ENCODE data around the gene BPIFB1. TPM values are rescaled to one million over a fixed set of nuclear protein-coding genes. Genes with fewer than 3 reads are reported as not detected.

The BPIFB1 gene
- total and polyA plus RNA-seq, 2 of the 8 experiments (the other 6 are each of a cell fraction or from before 2014, with no cell fraction given): not detected

GRCh38 chr20:33328157-33329137 is 45.4 kb downstream of the BPIFB1 start:
- POLR2A ChIA-PET (ENCODE audit: partially characterized antibody): interaction anchor here (0.8 kb wide), 1 partner anchor 15 kb away, joined by 4 read pairs; no protein-coding TSS in a partner anchor
- DNase-seq (ENCODE audit: low read depth in 1 of 2, low spot score in 2 of 2): no peak
- Histone ChIP-seq H2BK12ac (ENCODE audit: low read depth, low read length) (no peak overlapping the region), H3K27ac (ENCODE audit: low read depth, low read length) (no peak overlapping the region), H3K4me2 (ENCODE audit: insufficient read depth in 1 of 2, low read depth in 2 of 2, low read length in 2 of 2) (no peak overlapping the region), H4K91ac (replicated peaks; ENCODE audit: insufficient read length, low read length) (no peak overlapping the region), H3K56ac (replicated peaks; ENCODE audit: insufficient read length, low read depth, low read length) (no peak overlapping the region), H4K8ac (ENCODE audit: extremely low read depth, insufficient read depth, low read length) (no peak overlapping the region), H3K79me2 (ENCODE audit: control insufficient read depth in 1 of 2, insufficient read depth in 2 of 2, low read length in 2 of 2) (no peaks in the 10 kb centered on the region), H3K9ac (replicated peaks in 1 of 4; ENCODE audit: extremely low read depth in 1 of 4, low read depth in 3 of 4, low read length in 3 of 4) (no peak overlapping the region), H3K4ac (replicated peaks; ENCODE audit: insufficient read length, low read depth, low read length) (no peak overlapping the region), H3K4me3 (ENCODE audit: extremely low read depth in 1 of 4, insufficient read depth in 2 of 4, low read depth in 3 of 4, low read length in 4 of 4) (no peak overlapping the region), H3K18ac (ENCODE audit: extremely low read depth, low read length) (no peak overlapping the region), H3K23ac (ENCODE audit: insufficient read length) (no peak overlapping the region), H3K79me1 (ENCODE audit: low read depth, low read length) (no peaks in the 10 kb centered on the region), H3K14ac (ENCODE audit: insufficient read length) (no peak overlapping the region), H3K23me2 (ENCODE audit: low read depth, low read length) (no peaks in the 10 kb centered on the region), H4K20me1 (replicated peaks in 1 of 2; ENCODE audit: control insufficient read depth in 1 of 2, insufficient read depth in 2 of 2, low read length in 2 of 2) (no peaks in the 10 kb centered on the region), H2AK5ac (ENCODE audit: low read depth, low read length) (no peak overlapping the region), H3K36me3 (ENCODE audit: control insufficient read depth in 2 of 4, insufficient read depth in 4 of 4, low read length in 3 of 4) (no peaks in the 10 kb centered on the region), H3K4me1 (replicated peaks in 1 of 4; ENCODE audit: control insufficient read depth in 3 of 4, insufficient read depth in 4 of 4, low read length in 3 of 4) (no peaks in the 10 kb centered on the region; a peak in 1 of 7 replicates), H2BK15ac (ENCODE audit: low read length) (0 out of 2 replicates have a peak overlapping the region, but pooled peaks have one; percentile 72), H2BK5ac (ENCODE audit: low read depth, low read length) (no peak overlapping the region), H2AFZ (ENCODE audit: low read length) (peak overlapping the region; percentile 59; the same call in 1 of the 2 replicates), H2BK120ac (replicated peaks; ENCODE audit: low read depth, low read length) (no peak overlapping the region), H2BK20ac (ENCODE audit: low read length) (no peak overlapping the region), H4K5ac (ENCODE audit: insufficient read length, low read depth, low read length) (no peak overlapping the region), H3K9me3 (ENCODE audit: insufficient read depth in 2 of 2, low read depth in 1 of 2, low read length in 1 of 2) (no peaks in the 10 kb centered on the region), H3K27me3 (replicated peaks in 1 of 4; ENCODE audit: control insufficient read depth in 3 of 4, extremely low read depth in 1 of 4, insufficient read depth in 3 of 4, low read length in 3 of 4) (no peaks in the 10 kb centered on the region)
- no peak for FAIRE-seq
- 88% methylated on average over 23 of the region's 23 CpGs; no CpG with 5 or more reads in 1 of the 2 experiments for WGBS, 2 experiments (ENCODE audit: extremely low coverage in 1 of 2, insufficient coverage in 1 of 2, insufficient read length in 1 of 2, insufficient replicate concordance in 2 of 2, low coverage in 1 of 2, low lambda C conversion rate in 2 of 2, missing lambda C conversion rate in 1 of 2)
- peak; percentile 39; the same call in 1 of the 2 replicates for TF ChIP-seq KDM1A (IDR thresholded peaks at IDR 0.05; ENCODE audit: borderline replicate concordance, low read length)
- no peak for TF ChIP-seq RXRA (IDR thresholded peaks at IDR 0.05; ENCODE audit: insufficient read depth, low read depth, low read length)
- TF ChIP-seq EGR1 (IDR thresholded peaks at IDR 0.05; ENCODE audit: borderline replicate concordance, low read depth, low read length): no peak
- TF ChIP-seq RFX5 (IDR thresholded peaks at IDR 0.05; ENCODE audit: borderline replicate concordance, low read depth, low read length): no peak
- CTCF ChIA-PET (ENCODE audit: partially characterized antibody): interaction anchor here (0.6 to 1.7 kb wide), 4 partner anchors 29 to 66 kb away, joined by 3 to 4 read pairs (median 4); no protein-coding TSS in a partner anchor

All from H1 (cell line).